SK-N-SH treated with all-trans-retinoic acid at 6 μM for 48 hours (cell line): Measurements from ENCODE around the gene LCLAT1.

Source experiments
- ATAC-seq: fragments of 200-7000 bp; cut with Tn5 transposase; 3 replicates; pipeline ENCODE4 v1.9.1; 2020; ENCODE audit warnings: mild to moderate bottlenecking, moderate library complexity
- ARNTL ChIP-seq: fragments of 450-650 bp; formaldehyde crosslinking; IDR thresholded peaks from 2 replicates; pipeline ENCODE4 v1.5.0; 2020; ENCODE audit warnings: low read depth, mild to moderate bottlenecking, moderate library complexity, borderline replicate concordance
- BACH2 ChIP-seq: fragments of 250-450 bp; sonication (Bioruptor Pico); IDR thresholded peaks from 2 replicates; pipeline ENCODE4 v1.9.0; 2021; ENCODE audit warnings: mild to moderate bottlenecking, borderline replicate concordance
- CREB5 ChIP-seq: fragments of 250-450 bp; sonication (Bioruptor Pico); IDR thresholded peaks from 2 replicates; pipeline ENCODE4 v1.5.1; 2020; ENCODE audit warnings: low read depth, mild to moderate bottlenecking, moderate library complexity
- CSDC2 ChIP-seq: fragments of 250-450 bp; sonication (Bioruptor Pico); IDR thresholded peaks from 2 replicates; pipeline ENCODE4 v1.5.0; 2020; ENCODE audit warnings: mild to moderate bottlenecking, moderate library complexity
- CSRNP3 ChIP-seq: fragments of 250-450 bp; sonication (Bioruptor Pico); IDR thresholded peaks from 2 replicates; pipeline ENCODE4 v1.5.1; 2021; ENCODE audit warnings: mild to moderate bottlenecking, moderate library complexity
- GLIS3 ChIP-seq: fragments of 250-450 bp; sonication (Bioruptor Pico); IDR thresholded peaks from 2 replicates; pipeline ENCODE4 v1.5.0; 2020; ENCODE audit warnings: mild to moderate bottlenecking, moderate library complexity
- ISL1 ChIP-seq: fragments of 250-450 bp; sonication (Bioruptor Pico); IDR thresholded peaks from 2 replicates; pipeline ENCODE4 v2.1.2; 2022; ENCODE audit warnings: mild to moderate bottlenecking, moderate library complexity
- OSR1 ChIP-seq: fragments of 250-450 bp; sonication (Bioruptor Pico); IDR thresholded peaks from 2 replicates; pipeline ENCODE4 v1.8.0; 2022; ENCODE audit warnings: moderate library complexity, mild to moderate bottlenecking, inconsistent platforms
- POU6F1 ChIP-seq: fragments of 250-450 bp; sonication (Bioruptor Pico); IDR thresholded peaks from 2 replicates; pipeline ENCODE4 v1.8.0; 2021; ENCODE audit warnings: low read depth, mild to moderate bottlenecking, moderate library complexity, borderline replicate concordance
- PPARA ChIP-seq: fragments of 250-450 bp; sonication (Bioruptor Pico); IDR thresholded peaks from 2 replicates; pipeline ENCODE4 v1.5.0; 2020; ENCODE audit warnings: mild to moderate bottlenecking, borderline replicate concordance
- RARB ChIP-seq: fragments of 250-450 bp; sonication (Bioruptor Pico); IDR thresholded peaks from 2 replicates; pipeline ENCODE4 v1.8.0; 2021; ENCODE audit warnings: mild to moderate bottlenecking, moderate library complexity
- TCF4 ChIP-seq: fragments of 250-450 bp; sonication (Bioruptor Pico); IDR thresholded peaks from 2 replicates; pipeline ENCODE4 v1.8.0; 2021; ENCODE audit warnings: mild to moderate bottlenecking, moderate library complexity, borderline replicate concordance
- TOX ChIP-seq: fragments of 250-450 bp; sonication (Bioruptor Pico); IDR thresholded peaks from 2 replicates; pipeline ENCODE4 v1.8.0; 2021; ENCODE audit warnings: mild to moderate bottlenecking, moderate library complexity, borderline replicate concordance
- TSHZ2 ChIP-seq: fragments of 250-450 bp; sonication (Bioruptor Pico); IDR thresholded peaks from 2 replicates; pipeline ENCODE4 v1.5.0; 2020; ENCODE audit warnings: mild to moderate bottlenecking, moderate library complexity
- ZC3H10 ChIP-seq: fragments of 250-450 bp; sonication (Bioruptor Pico); IDR thresholded peaks from 2 replicates; pipeline ENCODE4 v1.5.1; 2021; ENCODE audit warnings: mild to moderate bottlenecking, moderate library complexity
- ZFP3 ChIP-seq: fragments of 250-450 bp; sonication (Bioruptor Pico); IDR thresholded peaks from 2 replicates; pipeline ENCODE4 v1.5.0; 2020; ENCODE audit warnings: mild to moderate bottlenecking, moderate library complexity
- ZFP30 ChIP-seq: fragments of 450-650 bp; formaldehyde crosslinking; IDR thresholded peaks from 2 replicates; pipeline ENCODE4 v1.5.0; 2022; ENCODE audit warnings: mild to moderate bottlenecking, moderate library complexity
- ZNF70 ChIP-seq: fragments of 450-650 bp; formaldehyde crosslinking; IDR thresholded peaks from 2 replicates; pipeline ENCODE4 v1.5.0; 2020; ENCODE audit warnings: mild to moderate bottlenecking, moderate library complexity

LCLAT1 gene

GRCh38 chr2:30403592-30404312 lies 43.3 kb upstream of the LCLAT1 start:
- no peak for TF ChIP-seq OSR1
- no peak for TF ChIP-seq TCF4 (CRISPR knock-in tag)
- TF ChIP-seq CSRNP3 = no peak
- TF ChIP-seq TOX (CRISPR knock-in tag) = no peak
- no peak for TF ChIP-seq CREB5 (CRISPR knock-in tag)
- TF ChIP-seq ZFP30 (CRISPR knock-in tag) = no peak
- ATAC-seq = no peak

- ATAC-seq = no peak
- TF ChIP-seq RARB (CRISPR knock-in tag) (no peak), ZC3H10 (CRISPR knock-in tag) (no peak), PPARA (no peak), ISL1 (no peak), ZFP30 (CRISPR knock-in tag) (no peak), GLIS3 (no peak), ZFP3 (CRISPR knock-in tag) (no peak)
- TF ChIP-seq, all 23 proteins: peak for 0
Measured at GRCh38 chr2:30404319-30405259, 42.5 kb upstream of the LCLAT1 start.

- no peak for TF ChIP-seq ZC3H10 (CRISPR knock-in tag)
- no peak for TF ChIP-seq ISL1
- no peak for TF ChIP-seq RARB (CRISPR knock-in tag)
- TF ChIP-seq TOX (CRISPR knock-in tag) = no peak
- TF ChIP-seq OSR1 = no peak
- TF ChIP-seq ZFP30 (CRISPR knock-in tag) = no peak
- TF ChIP-seq CSRNP3 = no peak
- no peak for TF ChIP-seq GLIS3
- TF ChIP-seq POU6F1 (CRISPR knock-in tag) = no peak
- TF ChIP-seq ZNF70 = no peak
- ATAC-seq = no peak
Measured at GRCh38 chr2:30405260-30405605, 41.8 kb upstream of the LCLAT1 start.

GRCh38 chr2:30406853-30407252 lies 40.2 kb upstream of the LCLAT1 start:
- no peak for ATAC-seq
- no peak for TF ChIP-seq ARNTL (CRISPR knock-in tag)
- no peak for TF ChIP-seq CSDC2 (CRISPR knock-in tag)
- no peak for TF ChIP-seq POU6F1 (CRISPR knock-in tag)
- no peak for TF ChIP-seq TOX (CRISPR knock-in tag)
- no peak for TF ChIP-seq TSHZ2
- no peak for TF ChIP-seq BACH2 (CRISPR knock-in tag)
